HG02981 (cell line): ENCODE data around the gene THOC6.

Source experiments
- ATAC-seq: cut with Tn5 transposase; IDR thresholded peaks from one replicate; pipeline ENCODE4 v1.9.1; 2021; ENCODE audit warnings: mild to moderate bottlenecking, moderate library complexity; ENCODE audit not compliant: unreplicated experiment

Gene THOC6

GRCh38 chr16:3023669-3024478 is at the start of gene THOC6, which contains the start of gene HCFC1R1:
Gene THOC6, plus strand, starts transcription at chr16:3024035. Its CDS starts 292 bp downstream, at chr16:3024327.
Gene HCFC1R1, minus strand, starts transcription at chr16:3023942. Its CDS starts 1 bp downstream, at chr16:3023941.
- ATAC-seq: peak; percentile 69

GRCh38 chr16:2974319-2975056 is 49.3 kb upstream of the THOC6 start:
- no peak for ATAC-seq

- ATAC-seq: no peak
These were observed 48.6 kb upstream of the THOC6 start for GRCh38 chr16:2975161-2975795.

GRCh38 chr16:2976201-2976600 is 47.6 kb upstream of the THOC6 start:
- no peak for ATAC-seq

- ATAC-seq: no peak
These were observed 47.2 kb upstream of the THOC6 start for GRCh38 chr16:2976673-2977072.

- ATAC-seq: no peak
These were observed 46.4 kb upstream of the THOC6 start for GRCh38 chr16:2977440-2977839.

- no peak for ATAC-seq
These were observed 44.1 kb upstream of the THOC6 start for GRCh38 chr16:2979669-2980226.

- ATAC-seq: peak; percentile 76
These were observed 43.3 kb upstream of the THOC6 start, which contains the start of gene PKMYT1 for GRCh38 chr16:2980227-2981176. Gene PKMYT1, minus strand, starts transcription at chr16:2980446. Its CDS starts 789 bp downstream, at chr16:2979657.

- ATAC-seq: no peak
These were observed 42.5 kb upstream of the THOC6 start for GRCh38 chr16:2981177-2981898.

GRCh38 chr16:2981899-2982250 is 42.0 kb upstream of the THOC6 start:
- ATAC-seq: no peak

- no peak for ATAC-seq
These were observed 41.4 kb upstream of the THOC6 start for GRCh38 chr16:2982402-2982801.

- no peak for ATAC-seq
These were observed 40.1 kb upstream of the THOC6 start for GRCh38 chr16:2983706-2984136.

GRCh38 chr16:2985462-2985861 is 38.4 kb upstream of the THOC6 start:
- ATAC-seq: no peak

- ATAC-seq: no peak
These were observed 37.9 kb upstream of the THOC6 start for GRCh38 chr16:2985893-2986355.

- ATAC-seq: no peak
These were observed 37.1 kb upstream of the THOC6 start for GRCh38 chr16:2986623-2987188.

GRCh38 chr16:2987286-2987685 is 36.5 kb upstream of the THOC6 start:
- no peak for ATAC-seq

GRCh38 chr16:2987833-2988232 is 36.0 kb upstream of the THOC6 start:
- ATAC-seq: no peak

- no peak for ATAC-seq
These were observed 35.2 kb upstream of the THOC6 start for GRCh38 chr16:2988590-2989099.

GRCh38 chr16:2990891-2991290 is 32.9 kb upstream of the THOC6 start:
- no peak for ATAC-seq
